Measurements from ENCODE around the gene STRA8.

STRA8 gene

DNA sequence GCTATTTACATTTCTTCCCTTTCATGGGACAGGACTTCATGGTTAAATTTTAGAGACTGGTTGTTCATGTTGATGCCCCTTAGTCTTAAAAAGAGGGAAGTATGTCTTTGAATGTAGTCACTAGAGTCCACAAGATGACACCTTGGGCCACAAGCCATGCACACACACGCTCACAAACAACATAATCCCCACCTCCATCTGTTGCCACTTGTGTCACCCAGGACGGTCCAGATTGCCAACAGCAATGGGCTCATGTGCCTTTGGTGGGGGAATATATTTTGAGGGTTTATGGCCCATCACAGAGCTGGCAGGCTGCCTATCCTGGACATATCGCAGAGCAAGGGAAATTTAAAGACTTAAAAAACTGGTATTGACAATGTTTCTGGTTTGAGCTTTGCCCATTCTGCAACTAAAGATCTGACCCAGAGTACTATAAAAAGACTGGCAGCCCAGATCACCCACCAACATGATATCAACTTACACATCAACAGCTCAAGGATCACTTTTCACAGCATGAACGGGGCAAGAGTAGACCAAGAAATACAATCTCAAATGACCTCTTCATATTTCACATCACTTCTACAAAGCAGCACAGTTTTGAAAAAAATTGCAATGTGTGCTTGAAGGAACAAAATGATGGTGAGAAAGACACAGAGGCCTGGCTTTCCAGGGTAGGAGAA, 50.5 kb downstream of the STRA8 start:
- no peak for DNase-seq (ENCODE audit: insufficient read length, low spot score)
- TF ChIP-seq POLR2A (IDR thresholded peaks at IDR 0.05; ENCODE audit: low read depth, low read length) (no peak), SPI1 (IDR thresholded peaks at IDR 0.05; ENCODE audit: low read depth, low read length) (no peak), POU2F2 (IDR thresholded peaks at IDR 0.05; ENCODE audit: low read depth, low read length) (no peak), POLR2AphosphoS5 (IDR thresholded peaks at IDR 0.05; ENCODE audit: low read depth, low read length) (no peak), PAX5 (IDR thresholded peaks at IDR 0.05; ENCODE audit: insufficient read depth, low read length, severe bottlenecking) (no peak), TAF1 (IDR thresholded peaks at IDR 0.05; ENCODE audit: low read depth, low read length) (no peak)
- no peak for FAIRE-seq

DNA sequence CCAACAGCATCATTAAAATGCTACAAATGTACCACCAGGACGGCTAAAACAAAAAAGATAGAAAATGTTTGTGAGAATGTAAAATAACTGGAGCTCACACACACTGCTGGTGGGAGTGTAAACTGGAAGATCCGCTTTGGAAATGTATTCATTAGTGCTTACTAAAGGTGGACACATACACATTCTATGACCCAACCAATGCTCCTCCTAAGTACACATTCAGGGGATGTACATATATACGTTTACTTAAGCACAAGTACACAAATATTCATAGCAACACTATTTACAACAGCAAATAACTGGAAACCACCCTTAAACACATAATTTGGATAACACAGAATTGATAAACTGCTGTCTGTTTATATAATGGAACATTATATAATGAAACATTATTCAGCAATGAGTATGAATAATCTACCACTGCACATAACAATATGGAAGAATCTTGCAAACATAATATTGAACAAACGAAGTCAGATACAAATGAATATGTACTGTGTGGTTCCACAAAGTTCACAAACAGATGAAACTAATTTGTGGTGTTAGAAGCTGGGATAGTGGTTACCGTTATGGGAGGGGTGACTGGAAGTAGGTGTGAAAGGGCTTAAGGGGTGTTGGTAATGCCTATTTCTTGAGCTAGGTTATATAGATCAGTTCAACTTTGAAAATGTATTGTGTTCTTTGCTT, 52.1 kb downstream of the STRA8 start:
- DNase-seq (ENCODE audit: insufficient read length, low spot score) (no peak), FAIRE-seq (no peak)

DNA sequence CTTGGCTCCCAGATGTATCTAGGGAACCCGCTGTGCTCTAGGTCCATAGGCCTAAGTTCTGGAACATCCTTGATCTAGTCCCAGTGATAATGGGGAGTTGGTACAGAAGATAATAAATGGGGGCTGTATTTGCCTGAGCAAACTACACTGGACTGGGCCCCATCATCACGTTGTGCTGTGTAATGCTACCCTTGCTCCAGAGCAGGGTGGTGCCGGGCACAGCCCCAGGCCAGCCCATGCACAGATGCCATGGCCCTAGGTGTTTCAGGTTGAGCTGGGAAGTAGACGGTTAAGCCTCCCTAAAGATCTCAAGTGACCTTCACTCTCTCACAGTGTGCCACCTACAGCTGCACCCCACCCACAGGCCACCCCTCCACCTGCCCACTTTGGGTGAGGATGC, 53.2 kb downstream of the STRA8 start:
- no peak for TF ChIP-seq POLR2AphosphoS5 (IDR thresholded peaks at IDR 0.05; ENCODE audit: low read depth, low read length)
- no peak for TF ChIP-seq TAF1 (IDR thresholded peaks at IDR 0.05; ENCODE audit: low read depth, low read length)
- TF ChIP-seq POU2F2 (IDR thresholded peaks at IDR 0.05; ENCODE audit: low read depth, low read length): no peak
- no peak for TF ChIP-seq SPI1 (IDR thresholded peaks at IDR 0.05; ENCODE audit: low read depth, low read length)
- no peak for TF ChIP-seq POLR2A (IDR thresholded peaks at IDR 0.05; ENCODE audit: low read depth, low read length)
- TF ChIP-seq PAX5 (IDR thresholded peaks at IDR 0.05; ENCODE audit: insufficient read depth, low read length, severe bottlenecking): no peak
- FAIRE-seq: no peak
- DNase-seq (ENCODE audit: insufficient read length, low spot score): no peak

More for the DNA sequence above, 52.1 kb downstream of the STRA8 start:
- TF ChIP-seq SPI1 (IDR thresholded peaks at IDR 0.05; ENCODE audit: low read depth, low read length) (no peak), PAX5 (IDR thresholded peaks at IDR 0.05; ENCODE audit: insufficient read depth, low read length, severe bottlenecking) (no peak), POLR2A (IDR thresholded peaks at IDR 0.05; ENCODE audit: low read depth, low read length) (no peak), TAF1 (IDR thresholded peaks at IDR 0.05; ENCODE audit: low read depth, low read length) (no peak), POLR2AphosphoS5 (IDR thresholded peaks at IDR 0.05; ENCODE audit: low read depth, low read length) (no peak), POU2F2 (IDR thresholded peaks at IDR 0.05; ENCODE audit: low read depth, low read length) (no peak)

DNA sequence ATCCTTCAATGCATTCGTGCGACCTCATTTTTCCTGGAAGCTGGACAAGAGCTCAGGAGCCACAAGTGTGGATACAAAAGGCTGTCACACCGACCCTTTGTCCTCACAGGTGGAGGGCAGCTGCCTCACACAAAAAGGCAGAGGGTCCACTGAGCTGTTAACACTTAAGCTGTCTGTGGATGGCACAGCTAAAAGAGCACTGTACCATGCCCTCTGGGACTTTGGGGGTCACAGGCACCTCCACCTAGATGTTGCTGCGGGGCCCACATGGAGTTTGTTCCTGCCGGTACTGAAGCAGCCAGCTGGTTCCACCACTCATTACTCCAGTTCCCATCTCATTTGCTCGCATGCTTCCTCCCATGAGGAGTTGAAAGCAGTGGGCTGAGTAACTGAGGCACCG, 57.0 kb downstream of the STRA8 start:
- DNase-seq (ENCODE audit: insufficient read length, low spot score): no peak
- no peak for FAIRE-seq
- TF ChIP-seq POU2F2 (IDR thresholded peaks at IDR 0.05; ENCODE audit: low read depth, low read length): no peak
- no peak for TF ChIP-seq POLR2AphosphoS5 (IDR thresholded peaks at IDR 0.05; ENCODE audit: low read depth, low read length)

DNA sequence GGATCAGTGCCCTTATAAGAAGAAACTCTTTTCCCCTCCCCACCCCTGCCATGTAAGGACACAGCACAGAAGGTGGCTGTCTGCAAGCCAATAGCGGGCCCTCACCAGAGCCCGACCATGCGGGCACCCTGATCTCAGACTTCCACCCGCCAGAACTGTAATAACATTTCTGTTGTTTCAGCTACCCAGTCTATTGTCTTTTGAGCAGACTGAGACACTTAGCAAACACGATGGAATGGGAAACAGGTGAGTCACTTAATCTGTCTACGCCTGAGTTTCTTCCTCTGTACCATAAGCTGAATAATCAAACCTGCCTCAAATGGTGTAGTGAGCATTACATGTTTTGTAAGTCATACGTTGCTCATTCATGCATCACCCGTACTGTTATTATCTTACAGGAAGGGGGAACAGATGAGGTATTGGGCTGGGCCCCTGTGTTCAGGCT, 58.2 kb downstream of the STRA8 start:
- FAIRE-seq (no peak), DNase-seq (ENCODE audit: insufficient read length, low spot score) (no peak)
- no peak for TF ChIP-seq POU2F2 (IDR thresholded peaks at IDR 0.05; ENCODE audit: low read depth, low read length)
- no peak for TF ChIP-seq SPI1 (IDR thresholded peaks at IDR 0.05; ENCODE audit: low read depth, low read length)
- TF ChIP-seq POLR2AphosphoS5 (IDR thresholded peaks at IDR 0.05; ENCODE audit: low read depth, low read length): no peak
- no peak for TF ChIP-seq PAX5 (IDR thresholded peaks at IDR 0.05; ENCODE audit: insufficient read depth, low read length, severe bottlenecking)
- TF ChIP-seq POLR2A (IDR thresholded peaks at IDR 0.05; ENCODE audit: low read depth, low read length): no peak
- no peak for TF ChIP-seq TAF1 (IDR thresholded peaks at IDR 0.05; ENCODE audit: low read depth, low read length)

DNA sequence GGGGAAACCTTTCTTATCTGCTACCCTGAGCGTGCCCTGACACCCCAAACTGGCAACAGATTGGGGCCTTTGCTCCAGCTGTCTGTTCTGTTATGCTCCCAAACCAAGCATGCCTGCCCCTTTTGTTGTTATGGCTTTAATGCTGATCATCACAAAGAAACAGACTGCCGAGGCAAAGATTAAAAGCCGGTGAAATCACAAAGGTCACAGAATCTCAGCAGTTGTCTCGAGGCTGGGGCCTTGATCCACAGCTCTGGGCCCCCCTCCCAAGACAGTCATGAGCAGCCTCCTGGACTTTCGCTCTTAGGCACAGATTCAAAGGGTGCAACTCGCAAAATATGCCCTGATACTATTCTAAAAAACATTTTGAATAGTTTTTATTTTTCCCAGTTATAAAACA, 65.6 kb downstream of the STRA8 start:
- TF ChIP-seq POLR2AphosphoS5 (IDR thresholded peaks at IDR 0.05; ENCODE audit: low read depth, low read length): no peak
- no peak for TF ChIP-seq TAF1 (IDR thresholded peaks at IDR 0.05; ENCODE audit: low read depth, low read length)
- no peak for TF ChIP-seq PAX5 (IDR thresholded peaks at IDR 0.05; ENCODE audit: insufficient read depth, low read length, severe bottlenecking)
- TF ChIP-seq POLR2A (IDR thresholded peaks at IDR 0.05; ENCODE audit: low read depth, low read length): no peak
- TF ChIP-seq SPI1 (IDR thresholded peaks at IDR 0.05; ENCODE audit: low read depth, low read length): no peak
- no peak for TF ChIP-seq POU2F2 (IDR thresholded peaks at IDR 0.05; ENCODE audit: low read depth, low read length)
- no peak for DNase-seq (ENCODE audit: insufficient read length, low spot score)
- FAIRE-seq: no peak

DNA sequence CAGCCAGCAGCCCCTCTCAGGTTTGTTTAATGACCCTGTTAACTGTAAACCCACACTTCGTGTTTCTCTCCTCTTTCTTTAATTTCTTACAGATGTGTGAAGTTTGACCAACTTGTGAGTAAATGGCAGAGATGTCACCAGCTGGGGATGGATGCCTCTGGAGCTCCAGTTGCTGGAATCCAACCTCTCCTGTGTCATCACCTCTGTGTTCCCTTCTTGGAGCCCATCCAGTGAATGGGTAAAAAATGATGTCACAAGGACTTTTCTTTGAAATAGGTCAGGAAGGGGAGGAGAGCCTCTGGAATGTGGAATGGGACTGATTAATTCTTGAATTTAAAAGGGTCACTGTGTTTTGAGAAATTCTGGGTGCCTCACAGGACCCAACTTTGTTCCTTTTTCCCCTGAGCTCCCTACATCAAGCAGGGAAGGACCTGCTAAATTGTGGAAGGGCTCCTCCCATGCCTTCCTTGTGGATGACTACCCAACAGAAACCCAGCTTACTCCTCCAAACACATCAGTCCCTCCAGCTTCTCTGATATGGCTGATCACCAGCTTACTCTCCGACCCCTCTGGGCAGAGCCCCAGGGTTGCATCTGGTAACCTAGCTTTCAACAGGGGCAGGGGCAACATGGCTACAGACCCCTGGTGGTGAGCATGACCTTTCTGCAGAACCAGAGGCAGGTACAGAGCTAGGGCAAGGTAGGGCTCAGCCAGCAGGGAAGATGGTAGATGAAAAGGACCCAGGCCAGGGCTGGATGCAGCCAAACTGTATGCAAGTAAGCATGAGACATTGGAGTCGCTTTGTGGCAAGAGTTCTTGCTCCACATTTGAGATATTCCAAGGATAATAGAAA, 67.5 kb downstream of the STRA8 start:
- no peak for DNase-seq (ENCODE audit: insufficient read length, low spot score)
- TF ChIP-seq SPI1 (IDR thresholded peaks at IDR 0.05; ENCODE audit: low read depth, low read length): no peak
- TF ChIP-seq POU2F2 (IDR thresholded peaks at IDR 0.05; ENCODE audit: low read depth, low read length): no peak
- FAIRE-seq: no peak
